Lower leg skin (tissue), 4 donors: ENCODE results near the gene SNX10. TPM values are rescaled to one million over a fixed set of nuclear protein-coding genes. Genes with fewer than 3 reads are reported as not detected.

Experiments used
- DNase-seq, 2 donors: peaks; one replicate each; pipeline ENCODE4 v3.0.0-alpha.2; 2019; ENCODE audit warnings: low spot score in 2 of 2
- H3K4me3 ChIP-seq: fragments of 200-600 bp; sonication (generic); 2 replicates; pipeline ENCODE4 v1.5.1; 2017; ENCODE audit warnings: mild to moderate bottlenecking, low read depth; ENCODE audit not compliant: poor library complexity, severe bottlenecking
- CTCF ChIP-seq, 3 donors: fragments of 450-650 bp; IDR thresholded peaks; one replicate each; pipeline ENCODE4 v1.5.1; 2016; ENCODE audit warnings: antibody characterized with exemption in 3 of 3, mild to moderate bottlenecking in 3 of 3, moderate library complexity in 2 of 3
- POLR2A ChIP-seq, 2 donors: fragments of 450-650 bp; IDR thresholded peaks; one replicate each; pipeline ENCODE4 v1.6.1; 2016 to 2017; ENCODE audit warnings: antibody characterized with exemption in 2 of 2, mild to moderate bottlenecking in 1 of 2, moderate library complexity in 1 of 2
- WGBS, 2 donors: methylation state at CpG; one replicate each; pipeline ENCODE4 v1.1.5; 2018; 5-methylcytosine and 5-hydroxymethylcytosine counted together
- intact Hi-C: fragments of 100-400 bp; cut with DNase I; formaldehyde crosslinking; loops from one replicate; pipeline ENCODE4 v1.15.0; 2023; ENCODE audit warnings: low total_unique reads
- total RNA-seq, 4 donors: library from RNA; depleted of rRNA; stranded (reverse); fragments of >200 nt; gene quantifications; one replicate each; pipeline ENCODE4 v1.1.0, GENCODE V29; 2016

Gene SNX10
- total RNA-seq, 4 donors from 2014 or later = 2.0 to 10.0 (median 3.8) TPM

- TF ChIP-seq POLR2A (IDR thresholded peaks at IDR 0.05) (no peak), CTCF (IDR thresholded peaks at IDR 0.05) (no peak)
- DNase-seq = no peak
- 78 to 89% methylated on average over 3 of the region's 3 CpGs for WGBS, 2 donors
- intact Hi-C loops = no loop called here
- no peak overlapping the region for H3K4me3 ChIP-seq
Measured at GRCh38 chr7:26413007-26413691, 121.5 kb downstream of the SNX10 start.

GRCh38 chr7:26416004-26416403, 124.3 kb downstream of the SNX10 start:
- TF ChIP-seq CTCF (IDR thresholded peaks at IDR 0.05) = no peak
- no peak for TF ChIP-seq POLR2A (IDR thresholded peaks at IDR 0.05)
- intact Hi-C loops = no loop called here
- H3K4me3 ChIP-seq = no peak overlapping the region
- DNase-seq = no peak
- whole genome bisulfite sequencing, 2 donors = 93 to 94% methylated on average over 1 of the region's 1 CpG

- H3K4me3 ChIP-seq = no peak overlapping the region
- DNase-seq = no peak
- WGBS, 2 donors = 74 to 81% methylated on average over 5 of the region's 5 CpGs
- intact Hi-C loops = no loop called here
- no peak for TF ChIP-seq POLR2A (IDR thresholded peaks at IDR 0.05)
- no peak for TF ChIP-seq CTCF (IDR thresholded peaks at IDR 0.05)
Measured at GRCh38 chr7:26417911-26418413, 126.3 kb downstream of the SNX10 start.

GRCh38 chr7:26419198-26419597, 127.5 kb downstream of the SNX10 start:
- no peak overlapping the region for H3K4me3 ChIP-seq
- TF ChIP-seq CTCF (IDR thresholded peaks at IDR 0.05) (no peak), POLR2A (IDR thresholded peaks at IDR 0.05) (no peak)
- intact Hi-C loops = no loop called here
- DNase-seq = no peak
- 77 to 82% methylated on average over 3 of the region's 3 CpGs for WGBS, 2 donors

GRCh38 chr7:26420422-26421019, 128.9 kb downstream of the SNX10 start:
- TF ChIP-seq CTCF (IDR thresholded peaks at IDR 0.05) = no peak
- TF ChIP-seq POLR2A (IDR thresholded peaks at IDR 0.05) = no peak
- WGBS, 2 donors = 56 to 75% methylated on average over 5 of the region's 5 CpGs
- intact Hi-C loops = no loop called here
- no peak for DNase-seq
- no peak overlapping the region for H3K4me3 ChIP-seq
